WERI-Rb-1 (cell line): ENCODE data around the gene PCDH9.

Experiments
- DNase-seq: peaks from one replicate; pipeline ENCODE4 v3.0.0-alpha.2; 2020
- H3K27ac ChIP-seq: fragments of 250-450 bp; sonication (Bioruptor Pico); 2 replicates; pipeline ENCODE4 v1.5.1; 2020; ENCODE audit warnings: mild to moderate bottlenecking, moderate library complexity
- H3K27me3 ChIP-seq: fragments of 250-450 bp; sonication (Bioruptor Pico); 2 replicates; pipeline ENCODE4 v1.5.1; 2021; ENCODE audit warnings: mild to moderate bottlenecking, low read depth, moderate library complexity; ENCODE audit not compliant: insufficient read depth, severe bottlenecking
- H3K36me3 ChIP-seq: fragments of 250-450 bp; sonication (Bioruptor Pico); 2 replicates; pipeline ENCODE4 v1.5.1; 2020; ENCODE audit warnings: mild to moderate bottlenecking, moderate library complexity
- H3K4me3 ChIP-seq: 2 replicates; pipeline ENCODE4 v1.5.1; 2011; ENCODE audit warnings: low read depth, mild to moderate bottlenecking, control low read depth, low read length
- H3K9me3 ChIP-seq: fragments of 250-450 bp; sonication (Bioruptor Pico); 2 replicates; pipeline ENCODE4 v1.5.1; 2021; ENCODE audit warnings: mild to moderate bottlenecking, moderate library complexity; ENCODE audit not compliant: severe bottlenecking
- TF ChIP-seq, protein P1 (sequence below): IDR thresholded peaks from 2 replicates; pipeline ENCODE4 v1.5.1; 2011; ENCODE audit warnings: low read depth, mild to moderate bottlenecking, control low read depth, inconsistent platforms, low read length

Gene PCDH9

DNA sequence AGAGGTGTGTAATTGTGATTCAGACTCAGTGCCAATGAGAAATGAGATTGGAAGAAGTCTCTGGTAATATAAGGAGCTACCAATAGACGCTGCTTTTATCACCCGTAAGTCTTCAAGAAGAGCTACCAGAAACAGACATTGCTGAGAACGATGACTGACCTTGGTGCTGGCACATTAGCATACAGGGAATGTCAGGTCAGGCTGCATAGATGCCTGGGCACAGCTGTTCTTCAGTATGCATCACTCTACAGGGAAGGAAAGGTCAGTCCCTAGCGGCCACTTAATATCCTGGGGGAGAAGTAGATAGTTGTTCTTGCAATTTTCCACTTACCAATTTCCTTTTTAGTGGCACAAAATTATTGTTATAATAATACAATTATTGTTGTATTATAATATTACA lies 380.4 kb downstream of the PCDH9 start:
- no peak for DNase-seq
- H3K4me3 ChIP-seq, result no peak overlapping the region
- H3K36me3 ChIP-seq, result no peaks in the 10 kb centered on the region
- H3K27ac ChIP-seq, result no peak overlapping the region
- TF ChIP-seq, protein P1, sequence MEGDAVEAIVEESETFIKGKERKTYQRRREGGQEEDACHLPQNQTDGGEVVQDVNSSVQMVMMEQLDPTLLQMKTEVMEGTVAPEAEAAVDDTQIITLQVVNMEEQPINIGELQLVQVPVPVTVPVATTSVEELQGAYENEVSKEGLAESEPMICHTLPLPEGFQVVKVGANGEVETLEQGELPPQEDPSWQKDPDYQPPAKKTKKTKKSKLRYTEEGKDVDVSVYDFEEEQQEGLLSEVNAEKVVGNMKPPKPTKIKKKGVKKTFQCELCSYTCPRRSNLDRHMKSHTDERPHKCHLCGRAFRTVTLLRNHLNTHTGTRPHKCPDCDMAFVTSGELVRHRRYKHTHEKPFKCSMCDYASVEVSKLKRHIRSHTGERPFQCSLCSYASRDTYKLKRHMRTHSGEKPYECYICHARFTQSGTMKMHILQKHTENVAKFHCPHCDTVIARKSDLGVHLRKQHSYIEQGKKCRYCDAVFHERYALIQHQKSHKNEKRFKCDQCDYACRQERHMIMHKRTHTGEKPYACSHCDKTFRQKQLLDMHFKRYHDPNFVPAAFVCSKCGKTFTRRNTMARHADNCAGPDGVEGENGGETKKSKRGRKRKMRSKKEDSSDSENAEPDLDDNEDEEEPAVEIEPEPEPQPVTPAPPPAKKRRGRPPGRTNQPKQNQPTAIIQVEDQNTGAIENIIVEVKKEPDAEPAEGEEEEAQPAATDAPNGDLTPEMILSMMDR, result no peak
- H3K27me3 ChIP-seq, result no peaks in the 10 kb centered on the region
- H3K9me3 ChIP-seq, result no peaks in the 10 kb centered on the region

DNA sequence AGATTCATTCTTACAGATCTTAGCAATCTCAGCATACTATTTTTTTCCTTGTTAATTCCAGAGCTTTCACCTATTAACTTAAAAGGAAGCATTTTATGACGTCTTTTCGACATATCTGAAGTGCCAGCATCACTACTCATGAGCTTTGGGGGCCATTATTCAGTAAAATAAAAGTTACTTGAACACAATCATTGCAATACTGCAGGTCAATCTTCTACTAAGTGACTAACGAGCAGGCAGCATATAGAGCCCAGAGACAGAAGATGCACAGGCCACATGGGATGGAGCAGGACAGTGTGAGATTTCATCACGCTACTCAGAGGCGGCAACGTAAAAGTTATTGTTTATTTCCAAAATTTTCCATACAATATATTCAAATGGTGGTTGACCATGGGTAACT lies 382.6 kb downstream of the PCDH9 start:
- no peak for DNase-seq
- TF ChIP-seq, protein P1, result no peak
- Histone ChIP-seq H3K4me3 (no peak overlapping the region), H3K36me3 (no peaks in the 10 kb centered on the region), H3K9me3 (no peaks in the 10 kb centered on the region), H3K27me3 (no peaks in the 10 kb centered on the region), H3K27ac (no peak overlapping the region)

- H3K27ac ChIP-seq, result no peak overlapping the region
- H3K9me3 ChIP-seq, result no peaks in the 10 kb centered on the region
- TF ChIP-seq, protein P1, result no peak
- no peak for DNase-seq
- H3K4me3 ChIP-seq, result no peak overlapping the region
- no peaks in the 10 kb centered on the region for H3K27me3 ChIP-seq
- no peaks in the 10 kb centered on the region for H3K36me3 ChIP-seq
Measured at GRCh38 chr13:66845393-66845792, 384.7 kb downstream of the PCDH9 start.

GRCh38 chr13:66844933-66845332 lies 385.2 kb downstream of the PCDH9 start:
- H3K36me3 ChIP-seq, result no peaks in the 10 kb centered on the region
- no peak overlapping the region for H3K27ac ChIP-seq
- no peak for DNase-seq

DNA sequence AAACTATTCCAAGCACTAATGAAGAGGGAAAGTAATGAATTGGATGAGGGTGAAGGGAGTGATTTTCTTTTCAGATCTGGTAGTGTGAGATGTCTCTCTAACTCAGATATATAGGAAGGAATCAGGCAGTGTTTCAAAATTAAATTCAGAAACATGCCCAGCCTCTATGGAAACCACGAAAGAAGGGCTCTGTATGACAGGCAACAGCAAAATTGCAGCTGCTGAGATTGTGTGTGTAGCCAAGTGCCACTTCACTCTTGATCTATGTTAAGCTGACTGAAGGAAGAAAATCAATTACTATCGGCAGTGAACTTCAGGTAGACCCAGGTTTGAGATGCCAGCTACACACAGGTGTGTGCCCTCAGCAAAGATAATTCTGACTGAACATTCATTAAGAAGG lies 387.4 kb downstream of the PCDH9 start:
- Histone ChIP-seq H3K27me3 (no peaks in the 10 kb centered on the region), H3K9me3 (no peaks in the 10 kb centered on the region), H3K4me3 (no peak overlapping the region), H3K36me3 (no peaks in the 10 kb centered on the region), H3K27ac (no peak overlapping the region)
- TF ChIP-seq, protein P1, result no peak
- DNase-seq, result no peak

More at GRCh38 chr13:66844933-66845332, 385.2 kb downstream of the PCDH9 start:
- H3K9me3 ChIP-seq, result no peaks in the 10 kb centered on the region
- H3K27me3 ChIP-seq, result no peaks in the 10 kb centered on the region
- no peak overlapping the region for H3K4me3 ChIP-seq
- TF ChIP-seq, protein P1, result no peak

- H3K9me3 ChIP-seq, result no peaks in the 10 kb centered on the region
- no peaks in the 10 kb centered on the region for H3K27me3 ChIP-seq
- TF ChIP-seq, protein P1, result no peak
- H3K27ac ChIP-seq, result no peak overlapping the region
- DNase-seq, result no peak
- no peaks in the 10 kb centered on the region for H3K36me3 ChIP-seq
- H3K4me3 ChIP-seq, result no peak overlapping the region
Measured at GRCh38 chr13:66840621-66841020, 389.5 kb downstream of the PCDH9 start.
